IPS-18c (cell line): Measurements from ENCODE around the gene EPN1.
"Not testable (repeated sequence)": the region's sequence is repeated elsewhere in the genome, so short reads cannot be mapped to it uniquely, and the experiment has no call there.

Experiments used
- H3K4me3 ChIP-seq: 2 replicates; pipeline ENCODE4 v1.7.0; 2013; ENCODE audit warnings: low read depth, mild to moderate bottlenecking, low read length, moderate library complexity; ENCODE audit not compliant: insufficient read depth
- H3K9me3 ChIP-seq: one replicate; pipeline ENCODE4 v1.6.1; 2013; ENCODE audit warnings: mild to moderate bottlenecking, low read length, moderate library complexity; ENCODE audit not compliant: control insufficient read depth, insufficient read depth

The EPN1 gene

GRCh38 chr19:55716531-55716930 lies 41.5 kb downstream of the EPN1 start:
- Histone ChIP-seq H3K4me3 (no peak overlapping the region), H3K9me3 (peaks cover 7% of the 10 kb centered on the region)

- peaks cover 7% of the 10 kb centered on the region for H3K9me3 ChIP-seq
- H3K4me3 ChIP-seq, result no peak overlapping the region
Observed at GRCh38 chr19:55717251-55717650, 42.2 kb downstream of the EPN1 start.

DNA sequence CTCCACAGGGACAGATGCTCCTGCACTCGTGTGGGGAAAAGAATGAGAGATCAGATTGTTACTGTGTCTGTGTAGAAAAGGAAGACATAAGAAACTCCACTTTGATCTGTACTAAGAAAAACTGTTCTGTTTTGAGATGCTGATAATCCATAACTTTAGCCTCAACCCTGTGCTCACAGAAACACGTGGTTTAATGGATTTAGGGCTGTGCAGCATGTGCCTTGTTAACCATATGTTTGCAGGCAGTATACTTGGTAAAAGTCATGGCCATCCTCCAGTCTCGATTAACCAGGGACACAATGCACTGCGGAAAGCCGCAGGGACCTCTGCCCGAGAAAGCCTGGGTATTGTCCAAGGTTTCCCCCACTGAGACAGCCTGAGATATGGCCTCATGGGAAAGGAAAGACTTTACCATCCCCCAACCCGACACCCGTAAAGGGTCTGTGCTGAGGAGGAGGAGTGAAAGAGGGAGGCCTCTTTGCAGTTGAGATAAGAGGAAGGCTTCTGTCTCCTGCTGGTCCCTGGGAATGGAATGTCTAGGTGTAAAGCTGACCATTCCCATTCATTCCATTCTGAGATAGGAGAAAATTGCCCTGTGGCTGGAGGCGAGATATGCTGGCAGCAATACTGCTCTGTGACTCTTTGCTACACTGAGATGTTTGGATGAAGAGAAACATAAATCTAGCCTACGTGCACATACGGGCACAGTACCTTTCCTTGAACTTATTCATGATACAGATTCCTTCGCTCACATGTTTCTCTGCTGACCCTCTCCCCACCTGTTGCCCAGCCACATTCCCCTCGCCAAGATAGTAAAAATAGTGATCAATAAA lies 43.1 kb downstream of the EPN1 start:
- H3K9me3 ChIP-seq, result not testable (repeated sequence)

DNA sequence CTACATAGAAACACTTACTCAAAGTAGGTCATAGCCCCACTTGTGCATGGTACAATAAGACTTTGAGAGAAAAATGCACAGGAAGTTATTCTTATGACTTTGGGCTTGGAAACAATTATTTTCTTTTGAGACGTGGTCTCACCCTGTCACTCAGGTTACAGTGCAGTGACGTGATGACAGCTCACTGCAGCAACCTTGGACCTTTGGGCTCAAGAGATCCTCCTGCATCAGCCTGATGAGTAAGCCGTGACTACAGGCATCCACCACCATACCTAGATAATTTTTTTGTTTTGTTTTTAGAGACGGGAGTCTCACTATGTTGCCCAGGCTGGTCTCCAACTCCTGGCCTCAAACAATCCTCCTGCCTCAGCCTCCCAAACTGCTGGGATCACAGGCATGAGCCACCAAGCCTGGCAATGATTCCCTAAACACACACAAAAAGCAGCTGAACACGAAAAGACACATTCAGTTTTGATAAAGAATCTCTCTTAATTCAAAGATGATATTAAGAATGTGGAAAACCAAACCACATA lies 45.3 kb downstream of the EPN1 start:
- Histone ChIP-seq H3K4me3 (no peak overlapping the region), H3K9me3 (peaks cover 2% of the 10 kb centered on the region)

More for the DNA sequence above, 43.1 kb downstream of the EPN1 start:
- H3K4me3 ChIP-seq, result not testable (repeated sequence)

DNA sequence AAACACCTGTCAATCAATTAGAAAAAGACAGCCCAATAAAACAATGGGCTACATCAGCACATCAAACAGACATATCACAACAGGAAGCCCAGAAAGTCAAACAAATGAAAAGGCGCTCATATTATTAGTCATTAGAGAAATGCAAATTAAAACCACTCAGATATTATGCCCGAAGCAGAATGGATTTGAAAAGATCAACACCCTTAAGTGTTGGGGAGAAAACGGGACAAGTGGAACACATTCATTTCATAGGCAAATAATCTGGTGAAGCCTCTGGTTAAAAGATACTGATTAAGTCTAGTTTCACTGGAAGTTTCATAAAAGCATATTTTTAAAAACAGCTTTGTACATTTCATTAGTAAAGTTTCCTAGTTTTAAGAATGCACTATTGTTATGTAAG lies 45.8 kb downstream of the EPN1 start:
- Histone ChIP-seq H3K4me3 (no peak overlapping the region), H3K9me3 (peaks cover 2% of the 10 kb centered on the region)

DNA sequence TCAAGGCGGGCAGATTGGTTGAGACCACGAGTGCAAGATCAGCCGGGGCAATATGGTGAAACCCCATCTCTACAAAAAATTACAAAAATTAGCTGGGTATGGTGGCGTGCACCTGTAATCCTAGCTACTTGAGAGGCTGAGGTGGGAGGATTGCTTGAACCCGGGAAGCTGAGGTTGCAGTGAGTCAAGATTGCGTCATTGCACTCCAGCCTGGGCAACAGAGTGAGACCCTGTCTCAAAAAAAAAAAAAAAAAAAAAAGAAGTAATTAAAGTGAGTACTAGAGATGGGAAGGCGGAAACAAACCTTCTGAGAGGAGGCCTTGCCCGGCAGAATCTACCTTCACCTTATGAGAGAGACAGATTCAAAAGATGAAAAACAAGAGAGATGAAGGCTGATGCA lies 48.5 kb downstream of the EPN1 start:
- H3K9me3 ChIP-seq, result peaks cover 4% of the 10 kb centered on the region

DNA sequence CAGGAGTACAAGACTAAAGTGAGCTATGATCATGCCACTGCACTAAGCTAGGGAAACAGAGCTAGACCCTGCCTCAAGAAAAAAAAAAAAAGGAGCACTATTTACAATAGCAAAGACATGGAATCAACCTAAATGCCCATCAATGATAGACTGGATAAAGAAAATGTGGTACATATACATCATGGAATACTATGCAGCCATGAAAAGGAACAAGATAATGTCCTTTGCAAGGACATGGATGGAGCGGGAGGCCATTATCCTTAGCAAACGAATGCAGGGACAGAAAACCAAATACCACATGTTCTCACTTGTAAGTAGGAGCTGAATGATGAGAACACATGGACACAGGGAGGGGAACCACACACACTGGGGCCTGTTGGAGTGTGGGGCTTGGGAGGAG lies 55.4 kb downstream of the EPN1 start:
- H3K9me3 ChIP-seq, H3K4me3 ChIP-seq: not testable (repeated sequence)

More for the DNA sequence above, 48.5 kb downstream of the EPN1 start:
- H3K4me3 ChIP-seq, result no peak overlapping the region

DNA sequence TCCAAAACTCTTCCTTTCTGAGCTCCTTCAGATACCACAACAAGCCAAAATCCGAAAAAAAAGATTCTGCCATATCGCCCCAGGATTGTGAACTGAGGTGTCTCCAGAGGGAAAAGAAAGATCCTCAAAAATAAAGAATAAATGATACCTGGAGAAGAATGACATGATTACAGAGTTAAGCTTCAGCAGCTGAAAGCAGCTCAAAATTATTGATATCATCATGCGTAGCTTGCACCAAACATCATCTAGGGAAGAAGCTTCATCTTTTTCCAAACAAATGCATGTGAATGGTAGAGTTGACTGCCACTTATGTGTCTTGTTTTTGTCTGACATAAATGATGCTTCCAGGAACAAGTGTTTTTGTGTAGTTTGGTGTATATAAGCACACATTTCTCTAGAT lies 63.3 kb downstream of the EPN1 start, which contains the start of gene NLRP9:
Gene NLRP9 (minus strand): TSS at position 101 of the 400 bp plus-strand sequence. CDS start 28 bp downstream, at position 73.
- no peak within 1 kb of the TSS for H3K4me3 ChIP-seq
- peaks cover 9% of the 10 kb centered on the region for H3K9me3 ChIP-seq

DNA sequence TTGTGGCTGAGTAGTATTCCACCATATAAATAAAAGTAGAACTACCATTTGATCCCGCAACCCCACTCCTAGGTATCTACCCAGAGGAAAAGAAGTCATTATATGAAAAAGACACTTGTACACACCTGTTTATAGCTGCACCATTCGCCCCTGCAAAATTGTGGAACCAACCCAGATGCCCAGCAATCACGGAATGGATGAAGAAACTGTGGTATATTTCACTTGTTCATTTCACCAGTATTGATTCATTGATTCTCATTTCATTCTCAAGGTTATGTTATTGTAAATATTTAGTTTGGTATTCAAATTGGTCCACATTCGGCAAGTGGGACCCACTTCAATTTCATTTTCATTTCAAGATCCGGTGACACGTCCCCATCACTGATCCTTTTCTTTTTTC lies 75.7 kb downstream of the EPN1 start:
- Histone ChIP-seq H3K9me3 (peaks cover 16% of the 10 kb centered on the region), H3K4me3 (no peak overlapping the region)

DNA sequence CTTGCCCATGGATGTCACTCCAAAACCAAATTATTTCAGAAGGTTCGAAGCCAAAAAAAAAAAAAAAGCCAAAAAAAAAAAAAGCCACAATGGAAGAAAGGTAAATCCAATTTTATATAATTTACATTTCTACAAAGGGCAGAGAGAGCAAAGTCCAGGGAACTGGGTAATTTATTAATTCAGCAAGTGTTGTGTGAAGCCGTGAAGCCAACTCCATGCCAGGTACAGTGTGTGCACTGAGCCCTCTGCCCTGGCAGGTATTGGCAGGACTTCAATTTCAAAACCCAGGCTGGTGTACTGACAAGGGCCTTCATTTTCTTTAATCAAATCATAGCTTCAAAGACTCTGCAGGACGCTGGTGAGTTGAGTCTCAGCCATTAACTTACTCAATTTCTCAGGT lies 78.4 kb downstream of the EPN1 start:
- H3K4me3 ChIP-seq, result no peak overlapping the region
- H3K9me3 ChIP-seq, result peaks cover 17% of the 10 kb centered on the region

- H3K4me3 ChIP-seq, H3K9me3 ChIP-seq: not testable (repeated sequence)
Observed at GRCh38 chr19:55756808-55757207, 81.8 kb downstream of the EPN1 start.

- H3K9me3 ChIP-seq, H3K4me3 ChIP-seq: not testable (repeated sequence)
Observed at GRCh38 chr19:55758797-55759196, 83.8 kb downstream of the EPN1 start, which contains the start of gene RFPL4A. RFPL4A (plus strand) TSS chr19:55759097; CDS start chr19:55761801, 2,704 bp downstream.
